A549 (cell line): ENCODE data around the gene EXPH5. TPM values are rescaled to one million over a fixed set of nuclear protein-coding genes. Genes with fewer than 3 reads are reported as not detected.

Experiments
- ATAC-seq, 2 experiments: fragments of 200-7000 bp in 1 of 2; fragments of >200 bp in 1 of 2; cut with Nextera tagmentation in 1 of 2; cut with Tn5 transposase in 1 of 2; 3 replicates each; pipeline versions ENCODE4 v1.8.0 to v1.9.1; 2018 to 2020; ENCODE audit warnings: mild to moderate bottlenecking in 1 of 2, moderate library complexity in 1 of 2
- CTCF ChIA-PET: fragments of 300-600 bp; sonication (Branson Sonifier 250); formaldehyde crosslinking; extraction: SDS; loops from one replicate; lab custom pipeline; 2021; ENCODE audit warnings: antibody characterized with exemption, inconsistent platforms; lab: Yijun Ruan, JAX
- POLR2A ChIA-PET: fragments of 350-600 bp; formaldehyde crosslinking; extraction: SDS; loops from one replicate; lab custom pipeline; 2021; ENCODE audit warnings: antibody characterized with exemption, inconsistent platforms; lab: Yijun Ruan, JAX
- DNase-seq, 2 experiments: peaks; one replicate each; pipeline versions ENCODE4 v3.0.0 to v3.0.0-alpha.2; 2011 to 2016; ENCODE audit warnings: low read depth in 1 of 2, low spot score in 1 of 2
- FAIRE-seq: peaks from 2 replicates; lab custom pipeline; 2011; peaks lifted over from hg19 to GRCh38; lab: Jason Lieb, UNC
- H3K27ac ChIP-seq, 2 experiments: fragments of >200 bp; sonication (Bioruptor Twin); formaldehyde crosslinking; 3 replicates each; pipeline ENCODE4 v1.5.1; 2016 to 2017
- H3K4me1 ChIP-seq: fragments of >200 bp; sonication (Bioruptor Twin); formaldehyde crosslinking; 3 replicates; pipeline ENCODE4 v1.6.1; 2016
- H3K4me2 ChIP-seq: fragments of >200 bp; sonication (Bioruptor Twin); formaldehyde crosslinking; 3 replicates; pipeline ENCODE4 v1.6.1; 2016
- H3K4me3 ChIP-seq: fragments of >200 bp; sonication (Bioruptor Twin); formaldehyde crosslinking; 3 replicates; pipeline ENCODE4 v1.5.1; 2016
- H3K9me3 ChIP-seq: fragments of >200 bp; sonication (Bioruptor Twin); formaldehyde crosslinking; 3 replicates; pipeline ENCODE4 v1.6.1; 2016
- CBX8 ChIP-seq: fragments of 200-600 bp; sonication (generic); IDR thresholded peaks from 2 replicates; pipeline ENCODE4 v1.6.1; 2016
- FOSB ChIP-seq: fragments of 250-450 bp; sonication (Bioruptor Pico); IDR thresholded peaks from 2 replicates; pipeline ENCODE4 v1.5.0; 2020; ENCODE audit warnings: mild to moderate bottlenecking, moderate library complexity
- FOSL2 ChIP-seq, 2 experiments: fragments of 450-650 bp in 1 of 2; fragments of >200 bp in 1 of 2; sonication (Bioruptor Twin) in 1 of 2; formaldehyde crosslinking; IDR thresholded peaks; 2 replicates each; pipeline versions ENCODE4 v1.5.0 to v1.6.1; 2016 to 2020; ENCODE audit warnings: mild to moderate bottlenecking in 1 of 2, moderate library complexity in 1 of 2
- GATA3 ChIP-seq: IDR thresholded peaks from 2 replicates; pipeline ENCODE4 v1.6.1; 2012; ENCODE audit warnings: borderline replicate concordance
- HEYL ChIP-seq: fragments of 250-450 bp; sonication (Bioruptor Pico); IDR thresholded peaks from 2 replicates; pipeline ENCODE4 v1.8.0; 2021; ENCODE audit warnings: mild to moderate bottlenecking, moderate library complexity
- HOXB5 ChIP-seq: fragments of 250-450 bp; sonication (Bioruptor Pico); IDR thresholded peaks from 2 replicates; pipeline ENCODE4 v1.5.0; 2020; ENCODE audit warnings: mild to moderate bottlenecking, moderate library complexity
- KDM5A ChIP-seq: fragments of 200-600 bp; sonication (generic); IDR thresholded peaks from 2 replicates; pipeline ENCODE4 v1.6.1; 2016; ENCODE audit warnings: antibody characterized with exemption, mild to moderate bottlenecking
- NR3C1 ChIP-seq: fragments of >200 bp; sonication (Bioruptor Twin); formaldehyde crosslinking; IDR thresholded peaks from 3 replicates; pipeline ENCODE4 v1.6.1; 2017
- RARB ChIP-seq: fragments of 250-450 bp; sonication (Bioruptor Pico); IDR thresholded peaks from 2 replicates; pipeline ENCODE4 v1.8.0; 2021; ENCODE audit warnings: mild to moderate bottlenecking, moderate library complexity
- RNF2 ChIP-seq: fragments of 200-600 bp; sonication (generic); IDR thresholded peaks from 2 replicates; pipeline ENCODE4 v1.6.1; 2016; ENCODE audit warnings: low read depth, mild to moderate bottlenecking, antibody characterized with exemption, moderate library complexity, borderline replicate concordance
- SMC3 ChIP-seq: fragments of >200 bp; sonication (Bioruptor Twin); formaldehyde crosslinking; IDR thresholded peaks from 3 replicates; pipeline ENCODE4 v1.6.1; 2018; ENCODE audit warnings: inconsistent platforms
- ZC3H11A ChIP-seq: fragments of 450-650 bp; IDR thresholded peaks from 2 replicates; pipeline ENCODE4 v1.6.1; 2014; ENCODE audit warnings: antibody characterized with exemption, mild to moderate bottlenecking
- WGBS: methylation state at CpG from one replicate; pipeline ENCODE4 v1.1.6; 2017; ENCODE audit errors: missing lambda C conversion rate; 5-methylcytosine and 5-hydroxymethylcytosine counted together
- polyA plus RNA-seq, 4 experiments: library from polyadenylated mRNA; depleted of rRNA in 3 of 4; stranded (reverse); fragments of >200 nt; fragmentation: RNase III in 1 of 4; extraction: RNeasy Plus Mini Kit Qiagen cat#74134 plus additional on column Dnase treatment in 1 of 4; gene quantifications; 2 replicates in 3 of 4; 3 replicates in 1 of 4; pipeline ENCODE4 v1.2.3, GENCODE V29; 2011 to 2017
- TF ChIP-seq, protein P1 (sequence below): fragments of >200 bp; sonication (Bioruptor Twin); formaldehyde crosslinking; IDR thresholded peaks from 3 replicates; pipeline ENCODE4 v1.5.1; 2016
- TF ChIP-seq, protein P2 (sequence below): IDR thresholded peaks from 2 replicates; pipeline ENCODE4 v1.6.1; 2012; ENCODE audit warnings: low read depth, borderline replicate concordance
- TF ChIP-seq, protein P3 (sequence below): fragments of >200 bp; sonication (Bioruptor Twin); formaldehyde crosslinking; IDR thresholded peaks from 3 replicates; pipeline ENCODE4 v1.6.1; 2016
- TF ChIP-seq, protein P4 (sequence below): fragments of 450-650 bp; IDR thresholded peaks from 2 replicates; pipeline ENCODE4 v1.6.1; 2014; ENCODE audit warnings: antibody characterized with exemption
- TF ChIP-seq, protein P5 (sequence below): fragments of 250-450 bp; sonication (Bioruptor Pico); IDR thresholded peaks from 2 replicates; pipeline ENCODE4 v1.5.0; 2020; ENCODE audit warnings: low read depth, mild to moderate bottlenecking, moderate library complexity
- TF ChIP-seq, protein P6 (sequence below): fragments of 250-450 bp; sonication (Bioruptor Pico); IDR thresholded peaks from 2 replicates; pipeline ENCODE4 v1.5.0; 2021; ENCODE audit warnings: mild to moderate bottlenecking, moderate library complexity, borderline replicate concordance

Gene EXPH5
- polyA plus RNA-seq, 2 of the 4 experiments (the other 2 are of a cell fraction): 0.01 to 0.37 TPM

DNA sequence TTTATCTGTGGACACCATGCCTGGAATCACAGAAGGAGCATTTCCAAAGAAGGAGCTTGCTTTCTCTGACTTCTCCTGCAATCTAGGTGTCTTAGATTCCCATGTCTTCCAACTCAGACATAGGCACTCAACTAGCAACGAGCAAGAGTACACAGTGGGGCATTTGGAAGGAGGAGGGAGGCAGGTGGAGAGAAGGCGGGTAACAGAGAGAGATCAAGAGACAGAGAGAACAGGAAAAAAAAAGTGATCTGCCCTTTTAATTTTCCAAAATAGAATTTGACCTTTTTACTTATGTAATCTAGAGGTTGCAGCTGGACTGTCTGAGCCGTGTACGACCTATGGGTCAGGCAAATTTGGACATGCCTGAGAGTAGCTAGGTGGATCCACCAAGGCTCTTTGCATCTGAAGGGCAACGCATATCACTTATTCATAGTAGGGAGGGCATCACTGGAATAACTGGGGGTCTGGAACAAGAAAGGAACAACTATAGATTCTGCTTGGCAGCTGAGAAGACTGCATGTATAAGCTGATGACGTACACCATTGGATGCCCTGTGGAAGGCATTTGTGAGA is 58.1 kb downstream of the EXPH5 start (continued):
- TF ChIP-seq, protein P1, sequence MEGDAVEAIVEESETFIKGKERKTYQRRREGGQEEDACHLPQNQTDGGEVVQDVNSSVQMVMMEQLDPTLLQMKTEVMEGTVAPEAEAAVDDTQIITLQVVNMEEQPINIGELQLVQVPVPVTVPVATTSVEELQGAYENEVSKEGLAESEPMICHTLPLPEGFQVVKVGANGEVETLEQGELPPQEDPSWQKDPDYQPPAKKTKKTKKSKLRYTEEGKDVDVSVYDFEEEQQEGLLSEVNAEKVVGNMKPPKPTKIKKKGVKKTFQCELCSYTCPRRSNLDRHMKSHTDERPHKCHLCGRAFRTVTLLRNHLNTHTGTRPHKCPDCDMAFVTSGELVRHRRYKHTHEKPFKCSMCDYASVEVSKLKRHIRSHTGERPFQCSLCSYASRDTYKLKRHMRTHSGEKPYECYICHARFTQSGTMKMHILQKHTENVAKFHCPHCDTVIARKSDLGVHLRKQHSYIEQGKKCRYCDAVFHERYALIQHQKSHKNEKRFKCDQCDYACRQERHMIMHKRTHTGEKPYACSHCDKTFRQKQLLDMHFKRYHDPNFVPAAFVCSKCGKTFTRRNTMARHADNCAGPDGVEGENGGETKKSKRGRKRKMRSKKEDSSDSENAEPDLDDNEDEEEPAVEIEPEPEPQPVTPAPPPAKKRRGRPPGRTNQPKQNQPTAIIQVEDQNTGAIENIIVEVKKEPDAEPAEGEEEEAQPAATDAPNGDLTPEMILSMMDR: no peak
- no peak for TF ChIP-seq FOSB (CRISPR knock-in tag)
- TF ChIP-seq, protein P2, sequence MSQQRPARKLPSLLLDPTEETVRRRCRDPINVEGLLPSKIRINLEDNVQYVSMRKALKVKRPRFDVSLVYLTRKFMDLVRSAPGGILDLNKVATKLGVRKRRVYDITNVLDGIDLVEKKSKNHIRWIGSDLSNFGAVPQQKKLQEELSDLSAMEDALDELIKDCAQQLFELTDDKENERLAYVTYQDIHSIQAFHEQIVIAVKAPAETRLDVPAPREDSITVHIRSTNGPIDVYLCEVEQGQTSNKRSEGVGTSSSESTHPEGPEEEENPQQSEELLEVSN: no peak
- no peak for TF ChIP-seq CBX8

DNA sequence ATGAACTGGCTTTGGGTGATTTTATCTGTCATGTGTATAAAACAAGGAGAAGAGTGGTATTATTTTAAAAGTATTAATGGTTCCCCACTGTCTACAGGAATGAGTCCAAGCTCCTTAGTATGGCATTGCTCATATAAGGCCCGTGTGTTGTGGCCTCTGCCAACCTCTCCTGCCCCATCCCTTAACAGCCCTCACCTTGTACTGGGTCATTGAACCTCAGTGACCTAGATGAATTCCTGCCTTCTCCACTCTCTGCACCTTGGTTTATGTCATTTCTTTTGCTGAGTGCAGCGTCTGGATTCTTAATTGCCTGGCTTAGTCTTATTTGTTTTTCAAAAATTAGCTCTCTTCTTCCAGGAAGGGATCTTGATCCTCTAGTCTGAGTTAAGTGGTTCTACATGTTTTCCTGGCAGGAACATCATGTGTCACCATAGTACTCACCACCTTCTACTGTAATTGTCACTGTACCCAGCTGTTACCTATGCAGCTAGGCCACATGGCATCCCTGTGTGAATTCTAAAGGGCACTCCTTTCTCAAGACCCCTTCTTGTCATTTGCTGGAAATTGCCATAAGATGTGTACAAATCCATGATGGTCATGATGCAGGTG is 59.2 kb downstream of the EXPH5 start:
- FAIRE-seq (no peak), DNase-seq (no peak), ATAC-seq (no peak)
- TF ChIP-seq, protein P3, sequence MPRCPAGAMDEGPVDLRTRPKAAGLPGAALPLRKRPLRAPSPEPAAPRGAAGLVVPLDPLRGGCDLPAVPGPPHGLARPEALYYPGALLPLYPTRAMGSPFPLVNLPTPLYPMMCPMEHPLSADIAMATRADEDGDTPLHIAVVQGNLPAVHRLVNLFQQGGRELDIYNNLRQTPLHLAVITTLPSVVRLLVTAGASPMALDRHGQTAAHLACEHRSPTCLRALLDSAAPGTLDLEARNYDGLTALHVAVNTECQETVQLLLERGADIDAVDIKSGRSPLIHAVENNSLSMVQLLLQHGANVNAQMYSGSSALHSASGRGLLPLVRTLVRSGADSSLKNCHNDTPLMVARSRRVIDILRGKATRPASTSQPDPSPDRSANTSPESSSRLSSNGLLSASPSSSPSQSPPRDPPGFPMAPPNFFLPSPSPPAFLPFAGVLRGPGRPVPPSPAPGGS: no peak
- TF ChIP-seq, protein P4, sequence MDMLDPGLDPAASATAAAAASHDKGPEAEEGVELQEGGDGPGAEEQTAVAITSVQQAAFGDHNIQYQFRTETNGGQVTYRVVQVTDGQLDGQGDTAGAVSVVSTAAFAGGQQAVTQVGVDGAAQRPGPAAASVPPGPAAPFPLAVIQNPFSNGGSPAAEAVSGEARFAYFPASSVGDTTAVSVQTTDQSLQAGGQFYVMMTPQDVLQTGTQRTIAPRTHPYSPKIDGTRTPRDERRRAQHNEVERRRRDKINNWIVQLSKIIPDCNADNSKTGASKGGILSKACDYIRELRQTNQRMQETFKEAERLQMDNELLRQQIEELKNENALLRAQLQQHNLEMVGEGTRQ: no peak
- TF ChIP-seq, protein P5, sequence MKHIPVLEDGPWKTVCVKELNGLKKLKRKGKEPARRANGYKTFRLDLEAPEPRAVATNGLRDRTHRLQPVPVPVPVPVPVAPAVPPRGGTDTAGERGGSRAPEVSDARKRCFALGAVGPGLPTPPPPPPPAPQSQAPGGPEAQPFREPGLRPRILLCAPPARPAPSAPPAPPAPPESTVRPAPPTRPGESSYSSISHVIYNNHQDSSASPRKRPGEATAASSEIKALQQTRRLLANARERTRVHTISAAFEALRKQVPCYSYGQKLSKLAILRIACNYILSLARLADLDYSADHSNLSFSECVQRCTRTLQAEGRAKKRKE: no peak
- TF ChIP-seq HEYL: no peak
- TF ChIP-seq NR3C1: no peak
- TF ChIP-seq, protein P6, sequence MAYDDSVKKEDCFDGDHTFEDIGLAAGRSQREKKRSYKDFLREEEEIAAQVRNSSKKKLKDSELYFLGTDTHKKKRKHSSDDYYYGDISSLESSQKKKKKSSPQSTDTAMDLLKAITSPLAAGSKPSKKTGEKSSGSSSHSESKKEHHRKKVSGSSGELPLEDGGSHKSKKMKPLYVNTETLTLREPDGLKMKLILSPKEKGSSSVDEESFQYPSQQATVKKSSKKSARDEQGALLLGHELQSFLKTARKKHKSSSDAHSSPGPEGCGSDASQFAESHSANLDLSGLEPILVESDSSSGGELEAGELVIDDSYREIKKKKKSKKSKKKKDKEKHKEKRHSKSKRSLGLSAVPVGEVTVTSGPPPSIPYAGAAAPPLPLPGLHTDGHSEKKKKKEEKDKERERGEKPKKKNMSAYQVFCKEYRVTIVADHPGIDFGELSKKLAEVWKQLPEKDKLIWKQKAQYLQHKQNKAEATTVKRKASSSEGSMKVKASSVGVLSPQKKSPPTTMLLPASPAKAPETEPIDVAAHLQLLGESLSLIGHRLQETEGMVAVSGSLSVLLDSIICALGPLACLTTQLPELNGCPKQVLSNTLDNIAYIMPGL: no peak
- no peak for TF ChIP-seq GATA3
- TF ChIP-seq ZC3H11A: no peak
- TF ChIP-seq KDM5A: no peak
- no peak for TF ChIP-seq RNF2
- TF ChIP-seq RARB (CRISPR knock-in tag): no peak
- no peak for TF ChIP-seq FOSL2 (IDR thresholded peaks at IDR 0.05)
- no peak for TF ChIP-seq FOSL2 (CRISPR knock-in tag; IDR thresholded peaks at IDR 0.05)
- no peak for TF ChIP-seq HOXB5 (CRISPR knock-in tag)
- no peak for TF ChIP-seq SMC3
- WGBS: 92% methylated on average over 1 of the region's 2 CpGs
- no peaks in the 10 kb centered on the region for H3K9me3 ChIP-seq
- H3K4me1 ChIP-seq: no peaks in the 10 kb centered on the region
- ChIA-PET POLR2A (no interaction called here), CTCF (interaction anchor here (0.9 kb wide), 1 partner anchor 49 kb away, joined by 3 read pairs; no protein-coding TSS in a partner anchor)
- H3K27ac ChIP-seq: no peak overlapping the region
- H3K4me2 ChIP-seq: no peak overlapping the region
- H3K4me3 ChIP-seq: no peak overlapping the region
